Thoracic aorta (tissue), 2 donors: ENCODE measurements around the gene VAPA. TPM values are rescaled to one million over a fixed set of nuclear protein-coding genes. Genes with fewer than 3 reads are reported as not detected.
A peak's percentile ranks its signal among the peaks of the same experiment; 100 is the strongest.

Experiments used
- ATAC-seq: fragments of 150-250 bp; one replicate; pipeline ENCODE4 v1.8.0; 2017; ENCODE audit warnings: low read depth; ENCODE audit not compliant: insufficient number of reproducible peaks, low FRiP score
- DNase-seq: peaks from one replicate; pipeline ENCODE4 v3.0.0-alpha.2; 2020; ENCODE audit warnings: low spot score
- H3K27ac ChIP-seq, 2 donors: fragments of 200-600 bp; sonication (generic); 1 replicate in 1 of 2; 2 replicates in 1 of 2; pipeline ENCODE4 v1.5.1; 2016; ENCODE audit warnings: mild to moderate bottlenecking in 2 of 2, moderate library complexity in 2 of 2
- H3K27me3 ChIP-seq: fragments of 200-600 bp; sonication (generic); replicated peaks from 2 replicates; pipeline ENCODE4 v1.6.0; 2016; ENCODE audit warnings: mild to moderate bottlenecking; ENCODE audit not compliant: insufficient read depth
- H3K36me3 ChIP-seq: fragments of 200-600 bp; sonication (generic); one replicate; pipeline ENCODE4 v1.5.1; 2016
- H3K4me1 ChIP-seq, 2 donors: fragments of 200-600 bp; sonication (generic); 1 replicate in 1 of 2; 2 replicates in 1 of 2; pipeline versions ENCODE4 v1.5.1 to v1.6.0; 2016; ENCODE audit warnings: low read depth in 2 of 2, mild to moderate bottlenecking in 1 of 2; ENCODE audit not compliant: control insufficient read depth in 1 of 2
- H3K4me3 ChIP-seq: fragments of 200-600 bp; sonication (generic); 2 replicates; pipeline ENCODE4 v1.5.1; 2016; ENCODE audit warnings: mild to moderate bottlenecking
- H3K9me3 ChIP-seq: fragments of 200-600 bp; sonication (generic); 2 replicates; pipeline ENCODE4 v1.5.1; 2016
- total RNA-seq, 2 donors: library from RNA; depleted of rRNA; stranded (reverse); fragments of >200 nt; gene quantifications; one replicate each; pipeline versions ENCODE4 v1.1.0 to v1.2.3, GENCODE V29; 2016
- TF ChIP-seq, protein P1 (sequence below): fragments of 200-600 bp; sonication (generic); IDR thresholded peaks from one replicate; pipeline ENCODE4 v1.5.1; 2019; ENCODE audit warnings: antibody characterized with exemption

The VAPA gene
- total RNA-seq, 2 donors from 2014 or later: 171 to 195 TPM

DNA sequence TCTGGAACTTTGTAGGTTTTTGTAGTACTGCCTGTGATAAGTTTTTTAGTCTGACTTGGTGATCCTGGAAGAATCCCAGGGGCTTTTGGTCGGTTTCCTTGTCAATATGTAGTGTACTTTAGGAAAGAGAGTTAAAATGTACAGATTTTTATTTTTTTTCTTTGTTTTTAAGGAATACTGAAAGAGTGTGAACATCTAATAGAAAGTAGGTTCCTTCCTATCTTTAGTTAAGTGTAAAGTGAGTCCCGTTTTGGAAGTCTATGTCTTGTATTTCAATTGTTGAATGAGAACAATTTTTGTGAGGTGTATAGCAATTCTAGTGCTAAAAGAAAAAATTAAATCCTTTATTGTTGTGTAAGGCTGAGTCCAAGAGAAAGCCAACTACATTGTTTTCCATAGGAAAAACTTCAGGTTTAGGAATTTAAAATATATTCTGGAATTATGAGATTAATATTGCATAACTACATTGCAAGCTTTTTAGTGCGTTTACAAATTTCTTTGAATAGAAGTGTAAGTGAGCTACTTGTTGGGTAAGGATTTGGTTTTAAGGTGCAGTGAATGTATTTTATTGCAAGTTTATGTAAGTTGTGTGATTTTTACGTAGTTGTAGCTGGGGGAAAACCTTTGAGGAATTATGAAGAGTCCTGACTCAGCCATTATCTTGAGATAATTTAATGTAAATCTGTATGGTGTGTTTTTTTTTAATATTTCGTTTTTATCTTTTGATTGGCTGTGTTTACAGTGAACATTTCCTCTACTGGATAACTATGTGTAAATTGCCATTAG is 1.7 kb downstream of the VAPA start:
- H3K4me1 ChIP-seq: peaks cover 34 to 54% of the 10 kb centered on the region in 2 donors
- TF ChIP-seq, protein P1, sequence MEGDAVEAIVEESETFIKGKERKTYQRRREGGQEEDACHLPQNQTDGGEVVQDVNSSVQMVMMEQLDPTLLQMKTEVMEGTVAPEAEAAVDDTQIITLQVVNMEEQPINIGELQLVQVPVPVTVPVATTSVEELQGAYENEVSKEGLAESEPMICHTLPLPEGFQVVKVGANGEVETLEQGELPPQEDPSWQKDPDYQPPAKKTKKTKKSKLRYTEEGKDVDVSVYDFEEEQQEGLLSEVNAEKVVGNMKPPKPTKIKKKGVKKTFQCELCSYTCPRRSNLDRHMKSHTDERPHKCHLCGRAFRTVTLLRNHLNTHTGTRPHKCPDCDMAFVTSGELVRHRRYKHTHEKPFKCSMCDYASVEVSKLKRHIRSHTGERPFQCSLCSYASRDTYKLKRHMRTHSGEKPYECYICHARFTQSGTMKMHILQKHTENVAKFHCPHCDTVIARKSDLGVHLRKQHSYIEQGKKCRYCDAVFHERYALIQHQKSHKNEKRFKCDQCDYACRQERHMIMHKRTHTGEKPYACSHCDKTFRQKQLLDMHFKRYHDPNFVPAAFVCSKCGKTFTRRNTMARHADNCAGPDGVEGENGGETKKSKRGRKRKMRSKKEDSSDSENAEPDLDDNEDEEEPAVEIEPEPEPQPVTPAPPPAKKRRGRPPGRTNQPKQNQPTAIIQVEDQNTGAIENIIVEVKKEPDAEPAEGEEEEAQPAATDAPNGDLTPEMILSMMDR: no peak
- peak overlapping the region; percentile 94 for H3K4me3 ChIP-seq
- no peak for ATAC-seq
- H3K27ac ChIP-seq: peak overlapping the region; percentile 98 to 99
- no peaks in the 10 kb centered on the region for H3K27me3 ChIP-seq
- no peaks in the 10 kb centered on the region for H3K36me3 ChIP-seq
- no peaks in the 10 kb centered on the region for H3K9me3 ChIP-seq
- no peak for DNase-seq

DNA sequence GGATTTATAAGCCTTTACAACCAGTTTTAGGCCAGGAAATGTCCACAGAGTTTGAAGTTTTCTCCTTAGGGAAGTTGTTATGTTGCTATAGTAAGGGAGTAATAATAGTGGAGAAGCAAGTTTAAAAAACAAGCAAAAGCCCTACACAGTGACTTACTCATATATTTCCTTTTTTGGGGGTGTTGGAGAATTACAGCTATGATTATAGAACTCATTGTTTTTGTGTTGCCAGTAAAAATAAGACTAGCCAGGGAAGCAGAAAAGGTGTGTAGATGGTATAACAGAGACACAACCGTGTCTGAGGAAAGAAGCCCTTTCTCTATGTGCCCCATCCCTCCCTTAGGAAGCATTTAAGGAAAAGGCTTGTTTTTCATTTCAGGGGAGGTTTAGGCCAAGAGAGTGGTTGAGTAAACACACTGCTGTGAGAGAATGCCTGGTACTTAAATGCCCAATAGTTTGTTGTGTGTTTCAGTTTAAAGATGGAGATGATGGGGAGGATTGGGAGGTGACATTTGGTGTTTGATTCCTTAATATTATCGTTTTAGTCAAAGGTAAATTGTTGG is 2.3 kb downstream of the VAPA start:
- H3K4me1 ChIP-seq: peaks cover 41 to 61% of the 10 kb centered on the region in 2 donors
- no peak for DNase-seq
- no peak for ATAC-seq
- peak overlapping the region; percentile 94 for H3K4me3 ChIP-seq
- TF ChIP-seq, protein P1: no peak
- peak overlapping the region; percentile 54 to 98 for H3K27ac ChIP-seq
- H3K9me3 ChIP-seq: no peaks in the 10 kb centered on the region
- H3K27me3 ChIP-seq: no peaks in the 10 kb centered on the region
- no peaks in the 10 kb centered on the region for H3K36me3 ChIP-seq

DNA sequence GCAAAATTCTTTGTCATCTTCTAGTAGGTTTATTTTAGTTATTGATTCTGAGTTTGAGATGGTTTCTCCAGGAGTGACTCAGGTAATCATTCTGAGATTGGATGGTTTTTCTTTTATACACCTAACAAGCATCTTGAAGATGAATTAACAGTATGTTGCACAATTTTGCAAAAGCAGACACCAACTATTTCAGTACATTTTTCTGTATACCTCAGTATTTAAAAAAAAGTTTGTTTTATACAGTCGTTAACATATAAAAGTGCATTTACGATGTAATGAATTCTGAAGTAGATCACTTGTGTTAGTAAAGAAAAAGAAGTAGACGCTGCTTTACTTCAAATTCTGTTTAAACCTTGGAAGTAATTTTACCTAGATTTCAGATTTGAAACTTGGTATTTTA is 3.0 kb downstream of the VAPA start:
- H3K4me3 ChIP-seq: peak overlapping the region; percentile 94
- H3K27me3 ChIP-seq: no peaks in the 10 kb centered on the region
- ATAC-seq: no peak
- no peak for DNase-seq
- H3K36me3 ChIP-seq: no peaks in the 10 kb centered on the region
- peaks cover 45 to 65% of the 10 kb centered on the region in 2 donors for H3K4me1 ChIP-seq
- TF ChIP-seq, protein P1: no peak
- no peaks in the 10 kb centered on the region for H3K9me3 ChIP-seq
- H3K27ac ChIP-seq: peak overlapping the region; percentile 54 to 98

DNA sequence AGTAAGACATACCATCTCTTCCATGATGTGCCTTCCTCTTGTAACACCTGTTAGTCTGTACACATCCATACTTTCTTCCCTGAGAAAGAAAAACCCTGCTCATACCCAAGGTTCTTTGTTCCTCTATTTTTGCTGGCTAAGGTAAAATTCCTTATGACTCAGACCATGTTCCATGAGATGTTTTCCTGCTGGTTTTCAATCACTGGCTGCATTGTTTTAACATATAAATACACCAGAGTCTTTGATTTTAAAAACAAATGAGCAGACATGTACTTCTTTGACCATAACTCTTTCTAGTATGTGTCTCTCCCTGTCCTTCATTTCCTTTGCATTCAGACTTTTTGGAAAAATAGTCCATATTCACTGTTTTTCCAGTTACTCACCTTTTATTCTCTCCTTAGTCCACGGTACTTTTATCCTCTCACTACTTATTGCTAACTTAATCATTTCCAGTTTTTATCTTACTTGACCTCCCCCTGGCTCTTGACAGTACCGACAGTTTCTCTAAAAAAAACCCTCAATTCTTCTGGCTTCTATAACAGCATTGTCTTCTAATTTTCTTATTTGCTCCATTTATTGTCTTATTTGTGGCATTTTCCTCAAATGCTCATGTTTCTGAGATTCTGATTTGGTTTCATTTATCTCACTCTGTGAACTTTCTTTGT is 4.3 kb downstream of the VAPA start:
- Histone ChIP-seq H3K27ac (peak overlapping the region in 1 of 2 donors; percentile 98), H3K4me1 (peaks cover 53 to 72% of the 10 kb centered on the region in 2 donors), H3K27me3 (no peaks in the 10 kb centered on the region), H3K36me3 (no peaks in the 10 kb centered on the region), H3K9me3 (no peaks in the 10 kb centered on the region), H3K4me3 (peak overlapping the region; percentile 22)
- DNase-seq (no peak), ATAC-seq (no peak)
- TF ChIP-seq, protein P1: no peak
